Activated naive CD8-positive, alpha-beta T cell treated with anti-CD3 and anti-CD28 coated beads, Interleukin-2, amount 10 ng/mL, durations not matched to agents 7 days and 5 days (primary cell): ENCODE measurements around the gene PDE4D. TPM values are rescaled to one million over a fixed set of nuclear protein-coding genes. Genes with fewer than 3 reads are reported as not detected.

ENCODE experiments used
- ATAC-seq: fragments of 150-1000 bp; cut with Tn5 transposase; one replicate; pipeline ENCODE4 v1.10.0; 2021; ENCODE audit warnings: low read depth, moderate library complexity
- POLR2A ChIA-PET: fragments of 350-600 bp; sonication (Branson Sonifier 250); formaldehyde crosslinking; loops from one replicate; lab custom pipeline; 2021; ENCODE audit warnings: antibody characterized with exemption; lab: Charles Lee
- DNase-seq: peaks from one replicate; pipeline ENCODE4 v3.0.0; 2021
- H3K27ac Mint-ChIP-seq: one replicate; pipeline ENCODE4 v1.8.0; 2022; ENCODE audit warnings: mild to moderate bottlenecking, mixed read lengths
- H3K27me3 Mint-ChIP-seq: one replicate; pipeline ENCODE4 v1.8.0; 2022; ENCODE audit warnings: mild to moderate bottlenecking, moderate library complexity, mixed read lengths
- H3K36me3 Mint-ChIP-seq: one replicate; pipeline ENCODE4 v1.8.0; 2021; ENCODE audit warnings: mild to moderate bottlenecking, mixed read lengths
- H3K4me1 Mint-ChIP-seq: one replicate; pipeline ENCODE4 v1.8.0; 2021; ENCODE audit warnings: mixed read lengths
- H3K4me3 Mint-ChIP-seq: one replicate; pipeline ENCODE4 v1.8.0; 2022; ENCODE audit warnings: mild to moderate bottlenecking, moderate library complexity, mixed read lengths
- H3K9me3 Mint-ChIP-seq: one replicate; pipeline ENCODE4 v1.8.0; 2021; ENCODE audit warnings: mixed read lengths
- total RNA-seq, 2 experiments: library from RNA; stranded (reverse); gene quantifications; one replicate each; pipeline ENCODE4 v1.2.3, GENCODE V29; 2021

PDE4D gene
- total RNA-seq, 2 experiments from 2014 or later: 65.1 to 67.1 TPM

DNA sequence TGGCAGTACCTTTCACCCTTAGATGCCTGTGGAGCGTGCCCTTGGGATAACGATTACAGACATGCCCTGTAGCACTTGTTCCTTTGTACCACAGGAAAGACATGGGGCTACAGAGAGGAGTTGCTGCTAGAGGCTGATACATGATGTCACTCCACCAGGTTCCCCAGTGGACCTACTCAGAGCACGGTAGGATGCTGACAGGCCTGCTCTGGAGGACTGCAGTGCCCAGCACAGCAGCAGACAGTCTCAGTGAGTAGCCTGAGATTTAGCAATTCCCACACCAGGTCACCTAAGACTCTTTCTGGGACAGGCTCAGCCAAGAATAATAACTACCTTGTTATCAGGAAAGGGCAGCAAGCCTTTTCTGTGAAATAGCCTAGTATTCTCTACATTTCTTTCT lies 28.8 kb downstream of the PDE4D start:
- Mint-ChIP-seq H3K4me1 (no peaks in the 10 kb centered on the region), H3K36me3 (no peaks in the 10 kb centered on the region), H3K9me3 (no peaks in the 10 kb centered on the region), H3K4me3 (no peak overlapping the region), H3K27me3 (peaks cover 2% of the 10 kb centered on the region), H3K27ac (no peak overlapping the region)
- no peak for DNase-seq
- POLR2A ChIA-PET: no interaction called here
- ATAC-seq: no peak

- Mint-ChIP-seq H3K27ac (no peak overlapping the region), H3K4me1 (no peaks in the 10 kb centered on the region), H3K4me3 (no peak overlapping the region), H3K9me3 (no peaks in the 10 kb centered on the region), H3K36me3 (no peaks in the 10 kb centered on the region), H3K27me3 (peaks cover 2% of the 10 kb centered on the region)
- POLR2A ChIA-PET: no interaction called here
- DNase-seq: no peak
- ATAC-seq: no peak
Measured at GRCh38 chr5:59863777-59864176, 29.7 kb downstream of the PDE4D start.

- H3K27ac Mint-ChIP-seq: no peak overlapping the region
- H3K9me3 Mint-ChIP-seq: no peaks in the 10 kb centered on the region
- POLR2A ChIA-PET: no interaction called here
- H3K27me3 Mint-ChIP-seq: no peaks in the 10 kb centered on the region
- no peaks in the 10 kb centered on the region for H3K4me1 Mint-ChIP-seq
- H3K4me3 Mint-ChIP-seq: no peak overlapping the region
- no peak for ATAC-seq
- DNase-seq: no peak
- no peaks in the 10 kb centered on the region for H3K36me3 Mint-ChIP-seq
Measured at GRCh38 chr5:59856358-59856757, 37.2 kb downstream of the PDE4D start.

GRCh38 chr5:59850766-59851165 lies 42.8 kb downstream of the PDE4D start:
- Mint-ChIP-seq H3K36me3 (no peaks in the 10 kb centered on the region), H3K27me3 (no peaks in the 10 kb centered on the region), H3K4me1 (no peaks in the 10 kb centered on the region), H3K27ac (no peak overlapping the region), H3K9me3 (no peaks in the 10 kb centered on the region), H3K4me3 (no peak overlapping the region)
- no peak for ATAC-seq
- DNase-seq: no peak
- POLR2A ChIA-PET: no interaction called here

GRCh38 chr5:59847586-59847985 lies 45.9 kb downstream of the PDE4D start:
- ATAC-seq (no peak), DNase-seq (no peak)
- Mint-ChIP-seq H3K27me3 (no peaks in the 10 kb centered on the region), H3K4me1 (no peaks in the 10 kb centered on the region), H3K9me3 (no peaks in the 10 kb centered on the region), H3K36me3 (no peaks in the 10 kb centered on the region), H3K27ac (no peak overlapping the region), H3K4me3 (no peak overlapping the region)
- POLR2A ChIA-PET: no interaction called here

- H3K4me1 Mint-ChIP-seq: no peaks in the 10 kb centered on the region
- DNase-seq (no peak), ATAC-seq (no peak)
- no peaks in the 10 kb centered on the region for H3K9me3 Mint-ChIP-seq
- peaks cover 2% of the 10 kb centered on the region for H3K27me3 Mint-ChIP-seq
- no peaks in the 10 kb centered on the region for H3K36me3 Mint-ChIP-seq
- H3K4me3 Mint-ChIP-seq: no peak overlapping the region
- POLR2A ChIA-PET: no interaction called here
- H3K27ac Mint-ChIP-seq: no peak overlapping the region
Measured at GRCh38 chr5:59845730-59846129, 47.8 kb downstream of the PDE4D start.

- H3K27me3 Mint-ChIP-seq: peaks cover 2% of the 10 kb centered on the region
- no peaks in the 10 kb centered on the region for H3K9me3 Mint-ChIP-seq
- no peak for ATAC-seq
- POLR2A ChIA-PET: no interaction called here
- no peak overlapping the region for H3K27ac Mint-ChIP-seq
- no peaks in the 10 kb centered on the region for H3K4me1 Mint-ChIP-seq
- no peak for DNase-seq
- H3K36me3 Mint-ChIP-seq: no peaks in the 10 kb centered on the region
- no peak overlapping the region for H3K4me3 Mint-ChIP-seq
Measured at GRCh38 chr5:59843511-59844213, 49.9 kb downstream of the PDE4D start.

- no peak for DNase-seq
- ATAC-seq: no peak
- H3K9me3 Mint-ChIP-seq: no peaks in the 10 kb centered on the region
- no peak overlapping the region for H3K27ac Mint-ChIP-seq
- POLR2A ChIA-PET: no interaction called here
- H3K36me3 Mint-ChIP-seq: no peaks in the 10 kb centered on the region
- peaks cover 2% of the 10 kb centered on the region for H3K27me3 Mint-ChIP-seq
- no peak overlapping the region for H3K4me3 Mint-ChIP-seq
- no peaks in the 10 kb centered on the region for H3K4me1 Mint-ChIP-seq
Measured at GRCh38 chr5:59842999-59843398, 50.5 kb downstream of the PDE4D start.

GRCh38 chr5:59840200-59840601 lies 53.3 kb downstream of the PDE4D start:
- Mint-ChIP-seq H3K27me3 (peaks cover 2% of the 10 kb centered on the region), H3K4me1 (no peaks in the 10 kb centered on the region), H3K4me3 (no peak overlapping the region), H3K27ac (no peak overlapping the region), H3K9me3 (no peaks in the 10 kb centered on the region), H3K36me3 (no peaks in the 10 kb centered on the region)
- POLR2A ChIA-PET: no interaction called here
- DNase-seq (no peak), ATAC-seq (no peak)

- H3K27me3 Mint-ChIP-seq: peaks cover 2% of the 10 kb centered on the region
- no peaks in the 10 kb centered on the region for H3K9me3 Mint-ChIP-seq
- H3K27ac Mint-ChIP-seq: no peak overlapping the region
- no peak for DNase-seq
- no peaks in the 10 kb centered on the region for H3K36me3 Mint-ChIP-seq
- no peak overlapping the region for H3K4me3 Mint-ChIP-seq
- ATAC-seq: no peak
- H3K4me1 Mint-ChIP-seq: no peaks in the 10 kb centered on the region
- POLR2A ChIA-PET: no interaction called here
Measured at GRCh38 chr5:59838989-59839388, 54.5 kb downstream of the PDE4D start.

DNA sequence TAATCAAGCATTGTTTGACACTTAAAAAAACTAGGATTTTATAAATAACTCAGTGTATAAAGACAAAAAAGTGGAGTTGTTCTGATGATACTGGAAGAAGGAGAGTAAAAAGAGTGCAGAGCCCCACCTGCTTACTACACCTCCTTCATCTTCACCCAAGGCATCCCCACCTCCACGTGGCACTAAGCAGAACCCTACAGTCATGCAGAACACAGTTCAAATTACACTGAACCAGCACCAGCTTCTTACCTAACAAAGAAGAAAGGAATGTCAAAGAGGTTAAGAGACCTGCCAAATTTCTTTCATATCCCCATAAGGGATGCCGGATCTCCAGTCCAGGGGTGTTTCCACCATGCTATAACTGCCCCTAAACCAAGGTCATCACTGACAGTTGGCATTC lies 55.5 kb downstream of the PDE4D start:
- Mint-ChIP-seq H3K36me3 (no peaks in the 10 kb centered on the region), H3K4me3 (no peak overlapping the region), H3K4me1 (no peaks in the 10 kb centered on the region), H3K27ac (no peak overlapping the region), H3K9me3 (no peaks in the 10 kb centered on the region), H3K27me3 (peaks cover 3% of the 10 kb centered on the region)
- DNase-seq: no peak
- ATAC-seq: no peak
- POLR2A ChIA-PET: no interaction called here

- DNase-seq: no peak
- no peaks in the 10 kb centered on the region for H3K36me3 Mint-ChIP-seq
- ATAC-seq: no peak
- H3K9me3 Mint-ChIP-seq: no peaks in the 10 kb centered on the region
- peaks cover 4% of the 10 kb centered on the region for H3K27me3 Mint-ChIP-seq
- H3K4me1 Mint-ChIP-seq: no peaks in the 10 kb centered on the region
- no peak overlapping the region for H3K4me3 Mint-ChIP-seq
- POLR2A ChIA-PET: no interaction called here
- no peak overlapping the region for H3K27ac Mint-ChIP-seq
Measured at GRCh38 chr5:59837071-59837470, 56.5 kb downstream of the PDE4D start.

DNA sequence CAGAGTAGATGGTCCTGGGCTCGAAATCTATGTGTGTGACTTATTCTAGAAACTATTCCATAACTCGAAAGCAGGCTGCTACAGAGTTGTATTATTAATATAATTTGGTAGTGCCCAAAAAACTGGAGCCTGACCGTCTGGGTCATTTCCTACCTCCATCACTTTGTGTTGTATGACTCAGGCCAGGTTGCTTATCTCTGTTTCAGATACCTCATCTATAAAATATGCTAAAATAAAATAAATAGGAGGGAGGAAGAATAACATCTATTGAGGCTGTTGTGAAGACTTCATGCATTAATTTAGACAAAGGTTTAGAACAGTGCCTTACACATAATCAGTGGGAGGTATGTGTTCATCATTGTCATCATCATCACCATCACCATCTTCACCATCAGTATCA lies 57.7 kb downstream of the PDE4D start:
- no peaks in the 10 kb centered on the region for H3K9me3 Mint-ChIP-seq
- POLR2A ChIA-PET: no interaction called here
- ATAC-seq (no peak), DNase-seq (no peak)
- no peak overlapping the region for H3K4me3 Mint-ChIP-seq
- H3K27ac Mint-ChIP-seq: no peak overlapping the region
- H3K27me3 Mint-ChIP-seq: peaks cover 2% of the 10 kb centered on the region
- H3K36me3 Mint-ChIP-seq: no peaks in the 10 kb centered on the region
- no peaks in the 10 kb centered on the region for H3K4me1 Mint-ChIP-seq

DNA sequence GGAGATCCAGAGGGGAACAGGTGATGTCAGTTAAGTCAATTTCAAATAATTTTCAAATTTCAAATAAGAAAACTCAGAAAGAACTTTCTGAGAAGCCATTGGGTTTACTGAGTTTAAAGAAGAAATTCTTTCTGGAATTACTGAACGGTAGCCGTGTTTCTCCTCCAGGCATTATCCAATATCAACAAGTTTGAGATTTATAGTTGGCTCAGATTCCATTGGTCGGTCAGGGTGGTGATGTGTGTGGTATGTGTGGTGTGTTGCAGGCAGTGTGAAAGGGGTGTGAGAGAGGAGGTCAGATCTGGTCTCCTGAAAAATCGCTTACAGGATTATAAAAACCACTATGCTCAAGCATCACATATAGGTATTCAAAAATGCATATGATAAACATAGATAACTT lies 60.1 kb downstream of the PDE4D start:
- POLR2A ChIA-PET: no interaction called here
- DNase-seq (no peak), ATAC-seq (no peak)
- Mint-ChIP-seq H3K4me3 (no peak overlapping the region), H3K36me3 (no peaks in the 10 kb centered on the region), H3K9me3 (no peaks in the 10 kb centered on the region), H3K4me1 (no peaks in the 10 kb centered on the region), H3K27ac (no peak overlapping the region), H3K27me3 (peaks cover 2% of the 10 kb centered on the region)
